NOMO-1 treated with dmso at 0.1 percent for 144 hours (cell line): Measurements from ENCODE around the gene NRTN.

Experiments used
- DNase-seq: peaks from one replicate; lab custom pipeline; 2025; ENCODE audit not compliant: unreplicated experiment; lab: John Stamatoyannopoulos, UW

NRTN gene

GRCh38 chr19:5864725-5865486 is 60.0 kb downstream of the NRTN start:
- DNase-seq = no peak

GRCh38 chr19:5865772-5866171 is 60.9 kb downstream of the NRTN start:
- DNase-seq = no peak

GRCh38 chr19:5867201-5868136 is 62.6 kb downstream of the NRTN start:
- no peak for DNase-seq

GRCh38 chr19:5870986-5871394 is 66.1 kb downstream of the NRTN start:
- DNase-seq = no peak

GRCh38 chr19:5873617-5874199 is 68.8 kb downstream of the NRTN start:
- no peak for DNase-seq

- DNase-seq = peak; percentile 31
Observed at GRCh38 chr19:5874496-5874895, 69.6 kb downstream of the NRTN start.

- DNase-seq = no peak
Observed at GRCh38 chr19:5877427-5877826, 72.6 kb downstream of the NRTN start.

GRCh38 chr19:5877882-5878281 is 73.0 kb downstream of the NRTN start:
- DNase-seq = no peak
